H9 (cell line): ENCODE data around the gene FARP1. TPM values are rescaled to one million over a fixed set of nuclear protein-coding genes. Genes with fewer than 3 reads are reported as not detected.

Experiments
- DNase-seq: peaks from one replicate; pipeline ENCODE4 v3.0.0-alpha.2; 2017
- H2AFZ ChIP-seq: one replicate; pipeline ENCODE4 v1.6.1; 2013; ENCODE audit warnings: mild to moderate bottlenecking, low read length, control low read depth, moderate library complexity
- H2AK5ac ChIP-seq: 2 replicates; pipeline ENCODE4 v1.6.1; 2013; ENCODE audit warnings: low read length, control low read depth, mixed read lengths; ENCODE audit not compliant: insufficient read length
- H2BK120ac ChIP-seq: one replicate; pipeline ENCODE4 v1.6.1; 2013; ENCODE audit warnings: low read depth, mild to moderate bottlenecking, low read length, control low read depth, inconsistent platforms; ENCODE audit not compliant: poor library complexity, severe bottlenecking
- H2BK12ac ChIP-seq: 2 replicates; pipeline ENCODE4 v1.6.1; 2013; ENCODE audit warnings: low read length, control low read depth, mixed read lengths, low read depth; ENCODE audit not compliant: insufficient read length
- H2BK15ac ChIP-seq: 2 replicates; pipeline ENCODE4 v1.6.1; 2013; ENCODE audit warnings: low read depth, low read length, control low read depth
- H2BK20ac ChIP-seq: one replicate; pipeline ENCODE4 v1.6.1; 2013; ENCODE audit warnings: low read depth, mild to moderate bottlenecking, low read length, control low read depth, inconsistent platforms; ENCODE audit not compliant: poor library complexity, severe bottlenecking
- H2BK5ac ChIP-seq: 2 replicates; pipeline ENCODE4 v1.6.1; 2013; ENCODE audit warnings: low read length, control low read depth, mixed read lengths; ENCODE audit not compliant: insufficient read length
- H3K14ac ChIP-seq: 2 replicates; pipeline ENCODE4 v1.6.1; 2013; ENCODE audit warnings: low read length, control low read depth; ENCODE audit not compliant: insufficient read depth
- H3K18ac ChIP-seq: 2 replicates; pipeline ENCODE4 v1.6.1; 2013; ENCODE audit warnings: low read depth, mild to moderate bottlenecking, mixed read lengths, low read length, control low read depth; ENCODE audit not compliant: insufficient read length
- H3K23ac ChIP-seq: 2 replicates; pipeline ENCODE4 v1.6.1; 2013; ENCODE audit warnings: low read length, control low read depth, mixed read lengths, low read depth; ENCODE audit not compliant: insufficient read length
- H3K23me2 ChIP-seq: 2 replicates; pipeline ENCODE4 v1.6.1; 2013; ENCODE audit warnings: low read depth, mild to moderate bottlenecking, mixed read lengths, low read length, control low read depth; ENCODE audit not compliant: insufficient read length, poor library complexity, severe bottlenecking
- H3K27ac ChIP-seq: 2 replicates; pipeline ENCODE4 v1.5.1; 2013; ENCODE audit warnings: low read length, control low read depth, mixed read lengths, low read depth; ENCODE audit not compliant: insufficient read length
- H3K27me3 ChIP-seq: 2 replicates; pipeline ENCODE4 v1.6.1; 2013; ENCODE audit warnings: low read length, control low read depth, inconsistent platforms; ENCODE audit not compliant: insufficient read depth
- H3K4ac ChIP-seq: 2 replicates; pipeline ENCODE4 v1.6.1; 2013; ENCODE audit warnings: low read depth, mild to moderate bottlenecking, control low read depth, inconsistent platforms, low read length, moderate library complexity
- H3K4me1 ChIP-seq: 2 replicates; pipeline ENCODE4 v1.6.1; 2013; ENCODE audit warnings: low read length, control low read depth, inconsistent platforms; ENCODE audit not compliant: insufficient read depth
- H3K4me2 ChIP-seq: 2 replicates; pipeline ENCODE4 v1.6.1; 2013; ENCODE audit warnings: low read length, control low read depth, mixed read lengths; ENCODE audit not compliant: insufficient read length, insufficient read depth
- H3K56ac ChIP-seq: 2 replicates; pipeline ENCODE4 v1.6.1; 2013; ENCODE audit warnings: low read depth, mild to moderate bottlenecking, mixed read lengths, low read length, control low read depth; ENCODE audit not compliant: insufficient read length
- H3K79me1 ChIP-seq: 2 replicates; pipeline ENCODE4 v1.6.1; 2013; ENCODE audit warnings: low read depth, mild to moderate bottlenecking, moderate library complexity, low read length, control low read depth, inconsistent platforms; ENCODE audit not compliant: insufficient read depth, poor library complexity, severe bottlenecking
- H3K79me2 ChIP-seq: 2 replicates; pipeline ENCODE4 v1.6.1; 2013; ENCODE audit warnings: low read length, control low read depth, inconsistent platforms; ENCODE audit not compliant: insufficient read depth
- H3K9ac ChIP-seq: 2 replicates; pipeline ENCODE4 v1.6.1; 2013; ENCODE audit warnings: low read length, control low read depth, mixed read lengths; ENCODE audit not compliant: insufficient read length; ENCODE audit errors: extremely low read depth
- H3K9me3 ChIP-seq: one replicate; pipeline ENCODE4 v1.6.1; 2013; ENCODE audit warnings: low read depth, low read length, inconsistent platforms; ENCODE audit not compliant: control insufficient read depth
- H3T11ph ChIP-seq: one replicate; pipeline ENCODE4 v1.6.1; 2013; ENCODE audit warnings: mild to moderate bottlenecking, low read length, control low read depth, inconsistent platforms
- H4K20me1 ChIP-seq: one replicate; pipeline ENCODE4 v1.6.1; 2013; ENCODE audit not compliant: control insufficient read depth, insufficient read length, insufficient read depth
- H4K5ac ChIP-seq: 2 replicates; pipeline ENCODE4 v1.6.1; 2013; ENCODE audit warnings: low read depth, mild to moderate bottlenecking, mixed read lengths, low read length, control low read depth; ENCODE audit not compliant: insufficient read length
- H4K8ac ChIP-seq: replicated peaks from 2 replicates; pipeline ENCODE4 v1.6.1; 2013; ENCODE audit warnings: low read length, control low read depth, mixed read lengths, low read depth; ENCODE audit not compliant: insufficient read length
- H4K91ac ChIP-seq: 2 replicates; pipeline ENCODE4 v1.6.1; 2013; ENCODE audit warnings: low read depth, mild to moderate bottlenecking, moderate library complexity, mixed read lengths, low read length, control low read depth; ENCODE audit not compliant: insufficient read length
- H3K27ac Mint-ChIP-seq, 3 experiments: 2 replicates in 2 of 3; 3 replicates in 1 of 3; pipeline ENCODE4 v1.8.0; 2020 to 2021; ENCODE audit warnings: mixed read lengths in 3 of 3, mild to moderate bottlenecking in 1 of 3, moderate library complexity in 1 of 3
- H3K27me3 Mint-ChIP-seq: 2 replicates; pipeline ENCODE4 v1.8.0; 2021; ENCODE audit warnings: low read depth, mild to moderate bottlenecking, moderate library complexity, mixed read lengths
- H3K36me3 Mint-ChIP-seq, 3 experiments: 2 replicates in 2 of 3; 3 replicates in 1 of 3; pipeline ENCODE4 v1.8.0; 2020 to 2021; ENCODE audit warnings: low read depth in 3 of 3, mixed read lengths in 3 of 3; ENCODE audit not compliant: insufficient read depth in 1 of 3
- H3K4me1 Mint-ChIP-seq, 2 experiments: 2 replicates each; pipeline ENCODE4 v1.8.0; 2020; ENCODE audit warnings: mixed read lengths in 2 of 2
- H3K4me3 Mint-ChIP-seq, 2 experiments: 2 replicates in 1 of 2; 3 replicates in 1 of 2; pipeline ENCODE4 v1.8.0; 2020 to 2021; ENCODE audit warnings: mild to moderate bottlenecking in 2 of 2, mixed read lengths in 2 of 2, moderate library complexity in 1 of 2
- H3K9me3 Mint-ChIP-seq, 2 experiments: 2 replicates in 1 of 2; 3 replicates in 1 of 2; pipeline ENCODE4 v1.8.0; 2020; ENCODE audit warnings: mild to moderate bottlenecking in 2 of 2, mixed read lengths in 2 of 2, moderate library complexity in 1 of 2
- WGBS: extraction: QIAGEN DNeasy Blood & Tissue Kit; methylation state at CpG from one replicate; pipeline ENCODE4 v1.1.7; 2013; ENCODE audit warnings: missing lambda C conversion rate, low lambda C conversion rate, mixed read lengths; ENCODE audit not compliant: insufficient read length; ENCODE audit errors: extremely low coverage; 5-methylcytosine and 5-hydroxymethylcytosine counted together
- total RNA-seq: library from RNA; stranded (reverse); gene quantifications from 2 replicates; pipeline ENCODE4 v1.2.1, GENCODE V29; 2021
- TF ChIP-seq, protein P1 (sequence below): fragments of 200-600 bp; sonication (generic); conservative IDR thresholded peaks from 3 replicates; pipeline ENCODE4 v1.8.0; 2021; ENCODE audit warnings: antibody characterized with exemption, mild to moderate bottlenecking

Gene FARP1
- total RNA-seq, 1 experiment from 2014 or later = 95.9 TPM

- DNase-seq = no peak
- Histone ChIP-seq H3K9ac (no peak overlapping the region), H2BK15ac (no peak overlapping the region), H4K91ac (no peak overlapping the region), H3K27ac (no peak overlapping the region), H3K4me2 (no peak overlapping the region), H2AK5ac (no peak overlapping the region), H3K79me1 (no peaks in the 10 kb centered on the region), H3K4me1 (peaks cover 5% of the 10 kb centered on the region; the same call in 1 of the 2 replicates), H2BK5ac (no peak overlapping the region), H3K9me3 (no peaks in the 10 kb centered on the region), H3K23me2 (no peaks in the 10 kb centered on the region), H2AFZ (no peak overlapping the region), H3K56ac (no peak overlapping the region), H2BK20ac (no peak overlapping the region), H3K79me2 (no peaks in the 10 kb centered on the region), H2BK12ac (no peak overlapping the region), H4K20me1 (peaks cover 2% of the 10 kb centered on the region), H4K5ac (no peak overlapping the region), H3K23ac (no peak overlapping the region), H2BK120ac (no peak overlapping the region), H3K4ac (no peak overlapping the region), H4K8ac (no peak overlapping the region), H3T11ph (no peak overlapping the region), H3K18ac (no peak overlapping the region), H3K14ac (no peak overlapping the region), H3K27me3 (no peaks in the 10 kb centered on the region)
- Mint-ChIP-seq H3K27me3 (no peaks in the 10 kb centered on the region; the same call in 1 of the 2 replicates), H3K4me3 (no peak overlapping the region), H3K36me3 (peaks cover 20 to 58% (median 54%) of the 10 kb centered on the region in 3 experiments; a peak in 6 of 7 replicates), H3K4me1 (peaks cover 33 to 44% of the 10 kb centered on the region in 2 experiments), H3K9me3 (no peaks in the 10 kb centered on the region), H3K27ac (peak overlapping the region; percentile 23 to 90 (median 79); a peak in 6 of 7 replicates)
- TF ChIP-seq, protein P1, sequence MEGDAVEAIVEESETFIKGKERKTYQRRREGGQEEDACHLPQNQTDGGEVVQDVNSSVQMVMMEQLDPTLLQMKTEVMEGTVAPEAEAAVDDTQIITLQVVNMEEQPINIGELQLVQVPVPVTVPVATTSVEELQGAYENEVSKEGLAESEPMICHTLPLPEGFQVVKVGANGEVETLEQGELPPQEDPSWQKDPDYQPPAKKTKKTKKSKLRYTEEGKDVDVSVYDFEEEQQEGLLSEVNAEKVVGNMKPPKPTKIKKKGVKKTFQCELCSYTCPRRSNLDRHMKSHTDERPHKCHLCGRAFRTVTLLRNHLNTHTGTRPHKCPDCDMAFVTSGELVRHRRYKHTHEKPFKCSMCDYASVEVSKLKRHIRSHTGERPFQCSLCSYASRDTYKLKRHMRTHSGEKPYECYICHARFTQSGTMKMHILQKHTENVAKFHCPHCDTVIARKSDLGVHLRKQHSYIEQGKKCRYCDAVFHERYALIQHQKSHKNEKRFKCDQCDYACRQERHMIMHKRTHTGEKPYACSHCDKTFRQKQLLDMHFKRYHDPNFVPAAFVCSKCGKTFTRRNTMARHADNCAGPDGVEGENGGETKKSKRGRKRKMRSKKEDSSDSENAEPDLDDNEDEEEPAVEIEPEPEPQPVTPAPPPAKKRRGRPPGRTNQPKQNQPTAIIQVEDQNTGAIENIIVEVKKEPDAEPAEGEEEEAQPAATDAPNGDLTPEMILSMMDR = no peak
- WGBS = no CpG with 5 or more reads among the region's 16 CpGs
These were observed 306.4 kb downstream of the FARP1 start for GRCh38 chr13:98449273-98449672.
